DOHH2 (cell line): ENCODE measurements around the gene FTCDNL1.

Source experiments
- H3F3A ChIP-seq: fragments of 200-600 bp; sonication (generic), shearing (Covaris generic); 2 replicates; pipeline ENCODE4 v1.6.0; 2016; ENCODE audit warnings: antibody characterized with exemption, mild to moderate bottlenecking; ENCODE audit not compliant: control insufficient read depth, insufficient read depth
- H3K27ac ChIP-seq: fragments of 200-600 bp; sonication (generic); 2 replicates; pipeline ENCODE4 v1.5.1; 2014; ENCODE audit warnings: low read depth, mild to moderate bottlenecking, low read length, moderate library complexity
- H3K27me3 ChIP-seq: fragments of 200-600 bp; sonication (generic); 2 replicates; pipeline ENCODE4 v1.6.1; 2014; ENCODE audit warnings: mild to moderate bottlenecking, low read length, mixed read lengths; ENCODE audit not compliant: control insufficient read depth
- H3K36me3 ChIP-seq: fragments of 200-600 bp; sonication (generic); 2 replicates; pipeline ENCODE4 v1.6.1; 2014; ENCODE audit warnings: mild to moderate bottlenecking, low read length, moderate library complexity, mixed read lengths; ENCODE audit not compliant: control insufficient read depth
- H3K4me1 ChIP-seq: fragments of 200-600 bp; sonication (generic); 2 replicates; pipeline ENCODE4 v1.6.1; 2014; ENCODE audit warnings: mild to moderate bottlenecking, low read length, mixed read lengths; ENCODE audit not compliant: control insufficient read depth
- H3K4me2 ChIP-seq: fragments of 200-600 bp; sonication (generic); 2 replicates; pipeline ENCODE4 v1.6.0; 2014; ENCODE audit warnings: mild to moderate bottlenecking, low read length, moderate library complexity
- H3K4me3 ChIP-seq: fragments of 200-600 bp; sonication (generic); 2 replicates; pipeline ENCODE4 v1.5.1; 2014; ENCODE audit warnings: mild to moderate bottlenecking, low read length, mixed read lengths
- H3K79me2 ChIP-seq: fragments of 200-600 bp; sonication (generic); 2 replicates; pipeline ENCODE4 v1.6.1; 2014; ENCODE audit warnings: mild to moderate bottlenecking, low read length, mixed read lengths; ENCODE audit not compliant: control insufficient read depth
- H3K9me2 ChIP-seq: fragments of 200-600 bp; sonication (generic); replicated peaks from 2 replicates; pipeline ENCODE4 v1.6.1; 2014; ENCODE audit warnings: mild to moderate bottlenecking, low read length, mixed read lengths; ENCODE audit not compliant: control insufficient read depth
- H3K9me3 ChIP-seq: fragments of 200-600 bp; sonication (generic); 2 replicates; pipeline ENCODE4 v1.6.1; 2014; ENCODE audit warnings: antibody characterized with exemption, low read length, mixed read lengths; ENCODE audit not compliant: control insufficient read depth, insufficient read depth
- H4K20me1 ChIP-seq: fragments of 200-600 bp; sonication (generic); 2 replicates; pipeline ENCODE4 v1.6.0; 2014; ENCODE audit warnings: low read depth, mild to moderate bottlenecking, antibody characterized with exemption, low read length, moderate library complexity; ENCODE audit not compliant: control insufficient read depth, insufficient read depth
- CTCF ChIP-seq: fragments of 200-600 bp; sonication (generic); IDR thresholded peaks from one replicate; pipeline ENCODE4 v1.5.1; 2014; ENCODE audit warnings: antibody characterized with exemption, mild to moderate bottlenecking, low read depth, low read length; ENCODE audit not compliant: poor library complexity, severe bottlenecking
- EZH2phosphoT487 ChIP-seq: fragments of 200-600 bp; sonication (generic); IDR thresholded peaks from 2 replicates; pipeline ENCODE4 v1.6.1; 2017; ENCODE audit warnings: borderline replicate concordance, mild to moderate bottlenecking, antibody characterized with exemption, low read length, moderate library complexity, mixed read lengths

Gene FTCDNL1

GRCh38 chr2:199754766-199755165, 96.2 kb downstream of the FTCDNL1 start:
- TF ChIP-seq EZH2phosphoT487 (no peak), CTCF (no peak)
- Histone ChIP-seq H3K4me3 (no peak overlapping the region), H3K36me3 (no peaks in the 10 kb centered on the region), H3K4me2 (no peak overlapping the region), H3K27ac (no peak overlapping the region), H3K79me2 (no peaks in the 10 kb centered on the region), H3K27me3 (peaks cover 5% of the 10 kb centered on the region; the same call in 1 of the 2 replicates), H3K9me3 (no peaks in the 10 kb centered on the region), H3K4me1 (no peaks in the 10 kb centered on the region; the same call in 1 of the 2 replicates), H3K9me2 (no peaks in the 10 kb centered on the region), H4K20me1 (no peaks in the 10 kb centered on the region), H3F3A (no peaks in the 10 kb centered on the region)

GRCh38 chr2:199751492-199752120, 99.4 kb downstream of the FTCDNL1 start:
- H4K20me1 ChIP-seq = no peaks in the 10 kb centered on the region
- H3K4me1 ChIP-seq = no peaks in the 10 kb centered on the region; the same call in 1 of the 2 replicates
- H3K36me3 ChIP-seq = no peaks in the 10 kb centered on the region
- TF ChIP-seq EZH2phosphoT487 = no peak
- no peak for TF ChIP-seq CTCF
- H3F3A ChIP-seq = no peaks in the 10 kb centered on the region
- no peaks in the 10 kb centered on the region for H3K79me2 ChIP-seq
- H3K27me3 ChIP-seq = peaks cover 3% of the 10 kb centered on the region; the same call in 1 of the 2 replicates
- no peak overlapping the region for H3K4me2 ChIP-seq
- no peaks in the 10 kb centered on the region for H3K9me3 ChIP-seq
- no peaks in the 10 kb centered on the region for H3K9me2 ChIP-seq
- no peak overlapping the region for H3K27ac ChIP-seq
- H3K4me3 ChIP-seq = no peak overlapping the region

- H3K4me1 ChIP-seq = no peaks in the 10 kb centered on the region
- no peaks in the 10 kb centered on the region for H3K9me2 ChIP-seq
- no peaks in the 10 kb centered on the region for H3K36me3 ChIP-seq
- H4K20me1 ChIP-seq = no peaks in the 10 kb centered on the region
- no peaks in the 10 kb centered on the region for H3K9me3 ChIP-seq
- no peaks in the 10 kb centered on the region for H3F3A ChIP-seq
- H3K4me3 ChIP-seq = no peak overlapping the region
- no peak overlapping the region for H3K27ac ChIP-seq
- no peak overlapping the region for H3K4me2 ChIP-seq
- H3K79me2 ChIP-seq = no peaks in the 10 kb centered on the region
- TF ChIP-seq CTCF (no peak), EZH2phosphoT487 (no peak)
- H3K27me3 ChIP-seq = no peaks in the 10 kb centered on the region
These were observed 101.4 kb downstream of the FTCDNL1 start for GRCh38 chr2:199749571-199749970.
